VCaP (cell line): Measurements from ENCODE around the gene IRF1.

Experiments used
- H3K27ac ChIP-seq: fragments of 450-650 bp; 2 replicates; pipeline ENCODE4 v1.5.1; 2017
- TF ChIP-seq, protein P1 (sequence below): fragments of 450-650 bp; conservative IDR thresholded peaks from 2 replicates; pipeline ENCODE4 v1.5.1; 2017; ENCODE audit warnings: mild to moderate bottlenecking, moderate library complexity

The IRF1 gene

DNA sequence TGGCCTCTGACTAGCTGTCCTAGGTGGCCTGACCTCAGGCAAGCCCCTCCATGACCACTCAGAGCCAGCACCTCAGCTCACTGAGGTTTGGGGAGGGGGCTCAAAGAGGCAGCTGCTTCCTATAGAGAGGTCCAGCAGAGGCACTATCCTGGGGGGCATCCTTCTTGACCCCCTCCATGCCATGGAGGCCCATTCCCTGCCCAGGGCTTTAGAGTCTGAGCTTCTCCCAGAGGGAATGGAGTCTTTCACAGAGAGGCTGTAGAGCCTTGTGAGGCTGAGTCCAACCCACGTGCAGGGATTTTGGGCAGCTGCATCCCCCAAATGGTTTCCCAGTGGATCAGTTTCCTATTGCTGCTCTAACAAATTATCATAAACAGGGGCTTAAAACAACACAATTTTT lies 16.9 kb downstream of the IRF1 start:
- TF ChIP-seq, protein P1, sequence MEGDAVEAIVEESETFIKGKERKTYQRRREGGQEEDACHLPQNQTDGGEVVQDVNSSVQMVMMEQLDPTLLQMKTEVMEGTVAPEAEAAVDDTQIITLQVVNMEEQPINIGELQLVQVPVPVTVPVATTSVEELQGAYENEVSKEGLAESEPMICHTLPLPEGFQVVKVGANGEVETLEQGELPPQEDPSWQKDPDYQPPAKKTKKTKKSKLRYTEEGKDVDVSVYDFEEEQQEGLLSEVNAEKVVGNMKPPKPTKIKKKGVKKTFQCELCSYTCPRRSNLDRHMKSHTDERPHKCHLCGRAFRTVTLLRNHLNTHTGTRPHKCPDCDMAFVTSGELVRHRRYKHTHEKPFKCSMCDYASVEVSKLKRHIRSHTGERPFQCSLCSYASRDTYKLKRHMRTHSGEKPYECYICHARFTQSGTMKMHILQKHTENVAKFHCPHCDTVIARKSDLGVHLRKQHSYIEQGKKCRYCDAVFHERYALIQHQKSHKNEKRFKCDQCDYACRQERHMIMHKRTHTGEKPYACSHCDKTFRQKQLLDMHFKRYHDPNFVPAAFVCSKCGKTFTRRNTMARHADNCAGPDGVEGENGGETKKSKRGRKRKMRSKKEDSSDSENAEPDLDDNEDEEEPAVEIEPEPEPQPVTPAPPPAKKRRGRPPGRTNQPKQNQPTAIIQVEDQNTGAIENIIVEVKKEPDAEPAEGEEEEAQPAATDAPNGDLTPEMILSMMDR = no peak
- H3K27ac ChIP-seq = no peak overlapping the region

DNA sequence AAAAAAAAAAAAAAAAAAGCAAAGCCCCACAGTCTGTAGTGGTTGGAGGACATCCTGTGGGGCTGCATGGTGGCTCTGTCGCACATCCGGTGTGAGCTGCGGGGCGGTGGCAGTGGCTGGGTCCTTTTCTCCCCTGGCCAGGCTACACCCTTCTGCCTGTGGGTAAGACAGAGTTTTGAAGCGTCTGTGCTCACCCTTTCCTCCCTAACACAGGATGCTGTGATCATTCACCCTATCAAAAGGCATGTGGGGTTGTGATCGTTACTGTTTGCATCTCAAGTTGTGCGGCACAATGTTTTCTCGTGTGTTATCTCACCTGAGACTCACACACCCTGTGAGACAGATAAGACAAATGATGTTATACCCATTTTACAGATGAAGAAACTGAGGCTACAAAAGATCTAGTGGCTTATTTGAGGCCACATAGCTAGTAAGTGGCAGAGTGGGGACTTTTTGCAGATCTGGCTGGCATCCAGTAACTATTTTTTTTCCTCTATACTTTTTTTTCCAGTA lies 17.5 kb downstream of the IRF1 start:
- TF ChIP-seq, protein P1 = no peak
- H3K27ac ChIP-seq = no peak overlapping the region

DNA sequence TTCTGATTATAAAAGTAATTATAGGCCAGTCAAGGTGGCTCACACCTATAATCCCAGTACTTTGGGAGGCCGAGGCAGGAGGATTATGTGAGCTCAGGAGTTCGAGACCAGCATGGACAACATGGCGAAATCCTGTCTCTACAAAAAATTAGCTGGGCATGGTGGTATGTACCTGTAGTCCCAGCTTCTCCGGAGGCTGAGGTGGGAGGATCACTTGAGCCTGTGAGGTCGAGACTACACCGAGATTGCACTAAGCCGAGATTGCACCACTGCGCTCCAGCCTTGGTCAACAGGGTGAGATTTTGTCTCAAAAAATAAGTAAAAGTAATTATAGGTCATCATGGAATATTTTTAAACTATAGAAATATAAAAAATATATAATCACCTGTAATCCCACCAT lies 18.1 kb downstream of the IRF1 start:
- no peak overlapping the region for H3K27ac ChIP-seq
- TF ChIP-seq, protein P1 = no peak

DNA sequence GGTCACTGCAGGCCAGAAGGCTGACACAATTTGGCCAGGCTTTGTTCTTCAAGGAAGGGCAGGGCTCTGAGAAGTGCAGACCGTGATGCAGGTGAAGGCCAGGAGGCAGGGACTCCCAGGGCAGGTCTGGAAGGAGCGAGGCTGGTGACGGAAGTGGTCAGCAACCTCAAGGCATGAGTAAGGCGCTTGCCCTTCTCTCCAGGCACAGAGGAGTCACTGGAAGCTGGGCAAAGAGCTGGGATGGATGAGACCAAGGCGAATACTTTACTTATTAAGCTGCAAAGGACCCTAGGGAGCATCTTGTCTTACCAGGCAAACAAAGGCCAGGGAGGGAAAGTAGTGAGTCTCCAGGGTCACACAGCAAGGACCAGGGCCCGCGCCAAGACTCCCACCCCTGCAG lies 18.6 kb downstream of the IRF1 start:
- H3K27ac ChIP-seq = no peak overlapping the region
- TF ChIP-seq, protein P1 = no peak

DNA sequence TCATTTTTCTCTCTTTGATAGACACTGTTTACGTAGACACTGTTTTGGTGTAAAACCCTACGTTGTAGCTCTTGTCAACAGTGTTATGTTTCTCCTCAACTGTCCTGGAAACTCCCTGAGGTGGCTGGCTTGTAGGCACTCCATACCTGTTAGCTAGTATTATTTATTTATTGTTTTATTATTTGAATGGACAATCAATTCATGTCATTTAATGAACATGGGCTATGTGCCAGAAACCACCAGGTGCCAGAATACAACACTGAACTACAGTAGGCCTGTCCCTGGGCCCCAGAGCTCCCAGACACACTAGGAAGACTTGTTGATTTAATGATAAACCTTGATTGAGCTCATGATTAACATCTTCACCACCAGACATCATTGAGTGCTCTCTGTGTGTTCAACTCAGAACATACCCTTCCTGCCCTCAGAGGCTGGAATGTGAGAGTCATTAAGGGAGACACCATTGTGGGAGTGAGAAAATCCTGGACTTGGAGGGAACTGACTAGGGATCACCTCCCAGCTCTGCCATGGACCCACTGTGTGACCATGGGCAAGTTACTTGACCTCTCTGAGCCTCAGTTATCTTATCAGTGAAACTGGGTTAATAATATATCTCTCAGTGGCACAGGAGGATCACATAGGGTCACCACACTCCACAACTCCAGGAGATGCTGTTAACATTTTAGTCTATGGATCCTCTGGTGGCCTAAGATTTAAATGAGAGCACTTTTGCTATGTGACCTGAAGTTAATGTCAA lies 19.2 kb downstream of the IRF1 start:
- TF ChIP-seq, protein P1 = no peak
- no peak overlapping the region for H3K27ac ChIP-seq

DNA sequence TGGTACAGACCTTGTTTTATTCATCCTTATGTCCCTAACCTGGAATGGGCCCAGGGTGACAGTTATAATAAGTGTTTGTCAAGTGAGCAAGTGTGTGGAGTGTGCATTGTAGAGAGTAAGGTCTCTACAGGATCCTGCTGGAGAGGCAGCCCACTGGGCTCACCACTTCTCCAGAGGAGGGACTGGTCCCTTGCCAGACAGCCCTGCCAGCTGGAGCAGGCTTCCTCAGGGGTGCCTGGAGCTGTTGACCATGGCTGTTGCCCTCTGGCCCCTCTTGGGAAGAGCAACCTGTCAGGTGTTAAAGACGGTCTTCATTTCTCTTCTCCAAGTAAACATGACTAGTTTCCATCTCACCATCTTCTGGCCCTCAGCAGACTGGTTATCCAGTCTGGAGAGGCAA lies 20.0 kb downstream of the IRF1 start:
- no peak overlapping the region for H3K27ac ChIP-seq
- TF ChIP-seq, protein P1 = no peak

DNA sequence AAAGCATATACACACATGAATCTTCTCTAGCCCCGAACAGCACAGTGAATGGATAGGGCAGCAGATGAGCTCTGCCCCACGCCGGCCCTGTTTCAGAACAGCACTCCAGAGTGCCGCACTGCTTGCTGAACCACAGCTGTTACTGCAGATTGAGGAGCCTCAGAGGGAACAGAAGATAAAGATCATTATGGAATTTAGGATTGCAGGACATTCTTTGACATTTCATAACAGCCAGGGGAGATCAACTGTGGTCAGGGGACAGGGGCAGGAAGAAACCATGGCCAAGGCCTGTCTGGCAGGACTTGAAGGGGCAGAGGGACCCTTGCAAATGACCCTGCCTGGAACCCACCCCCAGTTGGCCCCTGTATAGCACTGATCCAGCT lies 20.6 kb downstream of the IRF1 start:
- TF ChIP-seq, protein P1 = no peak
- no peak overlapping the region for H3K27ac ChIP-seq
